RWPE2 (cell line): ENCODE measurements around the gene SGCE.
"Not testable (repeated sequence)": the region's sequence is repeated elsewhere in the genome, so short reads cannot be mapped to it uniquely, and the experiment has no call there.

Source experiments
- ATAC-seq: fragments of 200-7000 bp; cut with Tn5 transposase; 3 replicates; pipeline ENCODE4 v1.9.1; 2021; ENCODE audit warnings: low read depth
- DNase-seq: peaks from one replicate; pipeline ENCODE4 v3.0.0-alpha.2; 2020; ENCODE audit warnings: low spot score
- H3K27ac ChIP-seq: fragments of 450-650 bp; 2 replicates; pipeline ENCODE4 v1.5.1; 2017; ENCODE audit warnings: mild to moderate bottlenecking; ENCODE audit not compliant: poor library complexity, severe bottlenecking
- H3K27me3 ChIP-seq: fragments of 250-450 bp; sonication (Bioruptor Pico); 2 replicates; pipeline ENCODE4 v1.5.1; 2021; ENCODE audit warnings: mild to moderate bottlenecking, moderate library complexity; ENCODE audit not compliant: insufficient read depth, poor library complexity, severe bottlenecking
- H3K36me3 ChIP-seq: fragments of 250-450 bp; sonication (Bioruptor Pico); 2 replicates; pipeline ENCODE4 v1.5.1; 2020; ENCODE audit warnings: low read depth, mild to moderate bottlenecking, moderate library complexity
- H3K4me1 ChIP-seq: fragments of 250-450 bp; sonication (Bioruptor Pico); 2 replicates; pipeline ENCODE4 v1.5.1; 2021; ENCODE audit warnings: mild to moderate bottlenecking, moderate library complexity; ENCODE audit not compliant: insufficient read depth, poor library complexity, severe bottlenecking
- H3K4me3 ChIP-seq: fragments of 250-450 bp; sonication (Bioruptor Pico); 2 replicates; pipeline ENCODE4 v1.5.1; 2021; ENCODE audit warnings: mild to moderate bottlenecking, moderate library complexity; ENCODE audit not compliant: severe bottlenecking
- H3K9me3 ChIP-seq: fragments of 250-450 bp; sonication (Bioruptor Pico); 2 replicates; pipeline ENCODE4 v1.5.1; 2021; ENCODE audit warnings: mild to moderate bottlenecking, moderate library complexity; ENCODE audit not compliant: severe bottlenecking
- TF ChIP-seq, protein P1 (sequence below): fragments of 450-650 bp; IDR thresholded peaks from one replicate; pipeline ENCODE4 v1.5.1; 2017; ENCODE audit warnings: mild to moderate bottlenecking, moderate library complexity; ENCODE audit not compliant: poor library complexity, severe bottlenecking

Gene SGCE, protein sequence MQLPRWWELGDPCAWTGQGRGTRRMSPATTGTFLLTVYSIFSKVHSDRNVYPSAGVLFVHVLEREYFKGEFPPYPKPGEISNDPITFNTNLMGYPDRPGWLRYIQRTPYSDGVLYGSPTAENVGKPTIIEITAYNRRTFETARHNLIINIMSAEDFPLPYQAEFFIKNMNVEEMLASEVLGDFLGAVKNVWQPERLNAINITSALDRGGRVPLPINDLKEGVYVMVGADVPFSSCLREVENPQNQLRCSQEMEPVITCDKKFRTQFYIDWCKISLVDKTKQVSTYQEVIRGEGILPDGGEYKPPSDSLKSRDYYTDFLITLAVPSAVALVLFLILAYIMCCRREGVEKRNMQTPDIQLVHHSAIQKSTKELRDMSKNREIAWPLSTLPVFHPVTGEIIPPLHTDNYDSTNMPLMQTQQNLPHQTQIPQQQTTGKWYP

DNA sequence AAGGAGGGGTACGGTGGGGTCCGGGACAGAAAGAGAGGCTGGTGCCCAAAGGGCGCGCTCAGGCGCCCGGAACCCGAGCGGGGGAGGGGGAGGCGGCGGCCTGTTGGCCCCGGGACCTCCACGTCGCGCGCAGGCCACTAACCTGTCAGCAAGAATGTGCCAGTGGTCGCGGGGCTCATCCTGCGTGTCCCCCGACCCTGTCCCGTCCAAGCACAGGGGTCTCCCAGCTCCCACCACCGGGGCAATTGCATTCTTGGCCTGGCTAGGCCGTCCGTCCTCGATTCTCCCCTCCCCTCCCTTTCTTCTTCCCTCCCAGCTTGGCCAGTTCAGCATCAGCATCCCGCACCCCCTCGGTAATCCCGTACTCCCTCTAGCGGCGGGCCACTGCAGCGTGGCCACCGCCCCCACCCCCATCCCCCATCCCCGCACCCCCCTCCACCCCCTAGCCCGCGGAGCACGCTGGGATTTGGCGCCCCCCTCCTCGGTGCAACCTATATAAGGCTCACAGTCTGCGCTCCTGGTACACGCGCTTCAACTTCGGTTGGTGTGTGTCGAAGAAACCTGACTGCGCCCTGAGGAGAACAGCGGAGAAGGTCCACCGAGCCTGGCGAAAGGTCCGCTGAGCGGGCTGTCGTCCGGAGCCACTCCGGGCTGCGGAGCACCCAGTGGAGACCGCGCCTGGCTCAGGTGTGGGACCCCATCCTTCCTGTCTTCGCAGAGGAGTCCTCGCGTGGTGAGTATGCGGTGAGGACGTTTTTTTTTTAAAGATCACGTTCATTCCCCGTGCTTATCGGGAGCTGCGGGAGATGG is at the start of gene SGCE:
TSS of gene SGCE (minus strand) at position 286 of the 810 bp plus-strand sequence. CDS start at position 251, 35 bp downstream.
- no peaks in the 10 kb centered on the region; the same call in 1 of the 2 replicates for H3K36me3 ChIP-seq
- no peaks in the 10 kb centered on the region for H3K27me3 ChIP-seq
- H3K9me3 ChIP-seq = no peaks in the 10 kb centered on the region
- peak; percentile 76 for DNase-seq
- H3K27ac ChIP-seq = peak within 1 kb of the TSS; percentile 53
- H3K4me1 ChIP-seq = peaks cover 36% of the 10 kb centered on the region
- peak within 1 kb of the TSS; percentile 49 for H3K4me3 ChIP-seq
- peak; percentile 29 for ATAC-seq
- TF ChIP-seq, protein P1, sequence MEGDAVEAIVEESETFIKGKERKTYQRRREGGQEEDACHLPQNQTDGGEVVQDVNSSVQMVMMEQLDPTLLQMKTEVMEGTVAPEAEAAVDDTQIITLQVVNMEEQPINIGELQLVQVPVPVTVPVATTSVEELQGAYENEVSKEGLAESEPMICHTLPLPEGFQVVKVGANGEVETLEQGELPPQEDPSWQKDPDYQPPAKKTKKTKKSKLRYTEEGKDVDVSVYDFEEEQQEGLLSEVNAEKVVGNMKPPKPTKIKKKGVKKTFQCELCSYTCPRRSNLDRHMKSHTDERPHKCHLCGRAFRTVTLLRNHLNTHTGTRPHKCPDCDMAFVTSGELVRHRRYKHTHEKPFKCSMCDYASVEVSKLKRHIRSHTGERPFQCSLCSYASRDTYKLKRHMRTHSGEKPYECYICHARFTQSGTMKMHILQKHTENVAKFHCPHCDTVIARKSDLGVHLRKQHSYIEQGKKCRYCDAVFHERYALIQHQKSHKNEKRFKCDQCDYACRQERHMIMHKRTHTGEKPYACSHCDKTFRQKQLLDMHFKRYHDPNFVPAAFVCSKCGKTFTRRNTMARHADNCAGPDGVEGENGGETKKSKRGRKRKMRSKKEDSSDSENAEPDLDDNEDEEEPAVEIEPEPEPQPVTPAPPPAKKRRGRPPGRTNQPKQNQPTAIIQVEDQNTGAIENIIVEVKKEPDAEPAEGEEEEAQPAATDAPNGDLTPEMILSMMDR = peak; percentile 81

DNA sequence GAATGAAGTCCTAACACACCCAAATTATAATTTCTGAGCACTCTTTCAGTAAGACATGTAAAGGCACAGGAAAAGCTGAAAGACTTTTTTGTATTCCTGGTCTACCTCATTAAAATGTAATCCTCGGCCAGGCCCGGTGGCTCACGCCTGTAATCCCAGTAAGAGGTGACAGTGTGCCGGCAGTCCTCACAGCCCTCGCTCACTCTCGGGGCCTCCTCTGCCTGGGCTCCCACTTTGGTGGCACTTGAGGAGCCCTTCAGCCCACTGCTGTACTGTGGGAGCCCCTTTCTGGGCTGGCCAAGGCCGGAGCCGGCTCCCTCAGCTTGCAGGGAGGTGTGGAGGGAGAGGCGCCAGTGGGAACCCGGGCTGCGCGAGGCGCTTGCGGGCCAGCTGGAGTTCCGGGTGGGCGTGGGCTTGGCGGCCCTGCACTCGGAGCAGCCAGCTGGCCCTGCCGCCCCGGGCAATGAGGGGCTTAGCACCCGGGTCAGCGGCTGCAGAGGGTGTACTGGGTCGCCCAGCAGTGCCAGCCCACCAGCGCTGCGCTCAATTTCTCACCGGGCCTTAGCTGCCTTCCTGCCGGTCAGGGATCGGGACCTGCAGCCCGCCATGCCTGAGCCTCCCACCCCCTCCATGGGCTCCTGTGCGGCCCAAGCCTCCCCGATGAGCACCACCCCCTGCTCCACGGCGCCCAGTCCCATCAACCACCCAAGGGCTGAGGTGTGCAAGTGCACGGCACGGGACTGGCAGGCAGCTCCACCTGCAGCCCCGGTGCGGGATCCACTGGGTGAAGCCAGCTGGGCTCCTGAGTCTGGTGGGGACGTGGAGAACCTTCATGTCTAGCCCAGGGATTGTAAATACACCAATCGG is 49.5 kb upstream of the SGCE start:
- not testable (repeated sequence) for ATAC-seq, H3K36me3 ChIP-seq, H3K27me3 ChIP-seq, H3K9me3 ChIP-seq, H3K27ac ChIP-seq, H3K4me3 ChIP-seq, DNase-seq
- peaks cover 15% of the 10 kb centered on the region for H3K4me1 ChIP-seq

DNA sequence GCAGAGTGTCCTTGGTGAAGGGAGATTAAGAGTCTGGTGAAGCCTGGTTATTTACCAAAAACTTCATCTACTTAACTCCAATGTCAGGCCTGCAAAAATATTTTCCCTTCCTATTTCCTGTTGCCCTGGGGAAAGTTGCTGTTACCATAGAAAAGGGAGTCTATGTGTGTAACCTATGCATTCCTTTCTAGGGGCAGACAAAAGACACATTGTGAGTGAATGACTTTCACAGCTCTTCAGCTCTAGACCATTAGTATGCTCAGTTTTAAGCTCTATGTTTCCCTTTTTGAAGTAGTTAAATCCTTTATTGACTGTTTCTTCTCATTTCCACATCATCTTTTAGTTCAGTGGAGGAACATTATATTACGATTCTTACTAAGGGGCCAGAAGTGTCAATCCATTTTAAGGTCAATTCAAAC is 45.6 kb upstream of the SGCE start:
- no peaks in the 10 kb centered on the region for H3K36me3 ChIP-seq
- ATAC-seq (peak; percentile 74), DNase-seq (no peak)
- peaks cover 34% of the 10 kb centered on the region for H3K4me1 ChIP-seq
- TF ChIP-seq, protein P1 = no peak
- H3K9me3 ChIP-seq = no peaks in the 10 kb centered on the region
- peak overlapping the region; percentile 49 for H3K27ac ChIP-seq
- H3K4me3 ChIP-seq = no peak overlapping the region
- H3K27me3 ChIP-seq = no peaks in the 10 kb centered on the region

DNA sequence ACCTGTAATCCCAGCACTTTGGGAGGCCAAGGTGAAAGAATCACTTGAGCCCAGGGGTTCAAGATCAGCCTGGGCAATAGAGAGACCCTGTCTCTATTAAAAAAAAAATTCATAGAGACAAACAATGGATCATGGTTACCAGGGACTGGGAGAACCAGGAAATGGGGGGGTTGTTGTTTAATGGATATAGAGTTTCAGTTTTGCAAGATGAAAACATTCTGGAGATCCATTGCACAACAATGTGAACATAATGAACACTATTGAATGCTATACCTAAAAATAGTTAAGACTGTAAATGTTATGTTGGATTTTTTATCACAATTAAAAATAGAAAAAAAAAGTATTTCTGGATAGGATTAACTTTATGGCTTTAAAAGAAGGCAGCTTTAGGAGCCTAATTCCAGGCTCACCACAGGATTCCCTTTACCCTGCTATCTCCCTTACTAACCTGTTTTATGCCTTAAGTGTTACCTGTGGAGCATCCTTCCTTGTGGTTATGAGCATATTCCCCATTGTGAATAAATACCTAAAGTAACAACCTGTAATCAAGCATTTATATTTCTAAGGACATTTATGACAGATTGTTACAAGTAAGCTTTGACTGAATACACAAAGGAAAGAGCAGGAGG is 45.1 kb upstream of the SGCE start:
- Histone ChIP-seq H3K27ac (peak overlapping the region; percentile 49), H3K4me1 (peaks cover 34% of the 10 kb centered on the region), H3K4me3 (no peak overlapping the region), H3K9me3 (no peaks in the 10 kb centered on the region), H3K27me3 (no peaks in the 10 kb centered on the region), H3K36me3 (no peaks in the 10 kb centered on the region)
- TF ChIP-seq, protein P1 = no peak
- no peak for ATAC-seq
- no peak for DNase-seq
